GM12878 (cell line): Measurements from ENCODE around the gene KPTN. TPM values are rescaled to one million over a fixed set of nuclear protein-coding genes. Genes with fewer than 3 reads are reported as not detected.
A peak's percentile ranks its signal among the peaks of the same experiment; 100 is the strongest.

ENCODE experiments used
- ATAC-seq: fragments of 200-7000 bp; cut with Tn5 transposase; 3 replicates; pipeline ENCODE4 v1.9.1; 2020; ENCODE audit warnings: mild to moderate bottlenecking, moderate library complexity
- Bru-seq: library from RNA; stranded (reverse); fragments of 400-500 nt; gene quantifications from one replicate; lab custom pipeline; 2021; lab: Mats Ljungman, UMichigan
- BruChase-seq, 2 experiments: library from RNA; stranded (reverse); fragments of 400-500 nt; gene quantifications; one replicate each; lab custom pipeline; 2021; lab: Mats Ljungman, UMichigan
- BruUV-seq: library from RNA; stranded (reverse); fragments of 400-500 nt; replicated peaks from 2 replicates; lab custom pipeline; 2021; lab: Mats Ljungman, UMichigan
- CTCF ChIA-PET: fragments of 300-600 bp; sonication (Branson Sonifier 250); formaldehyde crosslinking; extraction: SDS; loops from one replicate; lab custom pipeline; 2021; ENCODE audit warnings: inconsistent platforms; lab: Yijun Ruan, JAX
- POLR2A ChIA-PET: fragments of 350-600 bp; formaldehyde crosslinking; extraction: SDS; loops from one replicate; lab custom pipeline; 2021; ENCODE audit warnings: inconsistent platforms; lab: Charles Lee
- RAD21 ChIA-PET: fragments of 300-600 bp; sonication (Branson Sonifier 250); formaldehyde crosslinking; loops from one replicate; lab custom pipeline; 2023; ENCODE audit warnings: antibody characterized with exemption; ENCODE audit not compliant: unreplicated experiment; lab: Charles Lee
- SMC1A ChIA-PET: fragments of 300-600 bp; sonication (Branson Sonifier 250); formaldehyde crosslinking; loops from one replicate; lab custom pipeline; 2023; ENCODE audit not compliant: unreplicated experiment, uncharacterized antibody; lab: Charles Lee
- DNase-seq: peaks from one replicate; pipeline ENCODE4 v3.0.0-alpha.2; 2011; ENCODE audit warnings: low read depth, low spot score
- FAIRE-seq: peaks from 3 replicates; lab custom pipeline; 2011; peaks lifted over from hg19 to GRCh38; lab: Jason Lieb, UNC
- H2AFZ ChIP-seq: 2 replicates; pipeline ENCODE4 v1.6.0; 2011; ENCODE audit warnings: low read depth, low read length, control low read depth; ENCODE audit not compliant: control insufficient read depth
- H3K27ac ChIP-seq: 2 replicates; pipeline ENCODE4 v1.5.1; 2011; ENCODE audit warnings: control low read depth; ENCODE audit not compliant: control insufficient read depth, insufficient read depth
- H3K27me3 ChIP-seq, 2 experiments: replicated peaks in 1 of 2; 2 replicates each; pipeline versions ENCODE4 v1.6.0 to v1.6.1; 2011; ENCODE audit warnings: low read length in 1 of 2; ENCODE audit not compliant: control insufficient read depth in 2 of 2, insufficient read depth in 2 of 2
- H3K36me3 ChIP-seq, 2 experiments: 2 replicates each; pipeline ENCODE4 v1.5.1; 2011; ENCODE audit warnings: low read length in 1 of 2; ENCODE audit not compliant: control insufficient read depth in 2 of 2, insufficient read depth in 2 of 2
- H3K4me1 ChIP-seq: 2 replicates; pipeline ENCODE4 v1.6.1; 2011; ENCODE audit warnings: mild to moderate bottlenecking, low read length, moderate library complexity, mixed read lengths; ENCODE audit not compliant: control insufficient read depth, insufficient read depth
- H3K4me2 ChIP-seq: 2 replicates; pipeline ENCODE4 v1.6.0; 2011; ENCODE audit warnings: control low read depth; ENCODE audit not compliant: control insufficient read depth, insufficient read depth
- H3K4me3 ChIP-seq: fragments of 200-600 bp; sonication (generic); 2 replicates; pipeline ENCODE4 v1.5.1; 2016
- H3K79me2 ChIP-seq: 2 replicates; pipeline ENCODE4 v1.6.0; 2011; ENCODE audit warnings: low read length; ENCODE audit not compliant: control insufficient read depth, insufficient read depth
- H3K9ac ChIP-seq: 2 replicates; pipeline ENCODE4 v1.8.0; 2011; ENCODE audit warnings: low read length, control low read depth, mixed read lengths; ENCODE audit not compliant: control insufficient read depth, insufficient read depth
- H3K9me3 ChIP-seq: replicated peaks from 3 replicates; pipeline ENCODE4 v1.5.1; 2011; ENCODE audit warnings: mild to moderate bottlenecking, low read length; ENCODE audit not compliant: control insufficient read depth, insufficient read depth
- H4K20me1 ChIP-seq: 2 replicates; pipeline ENCODE4 v1.6.0; 2011; ENCODE audit not compliant: control insufficient read depth, insufficient read depth
- CBFB ChIP-seq: IDR thresholded peaks from 2 replicates; pipeline ENCODE4 v1.6.1; 2016; ENCODE audit warnings: antibody characterized with exemption, low read depth
- CBX3 ChIP-seq: fragments of 200-600 bp; sonication (generic); IDR thresholded peaks from 2 replicates; pipeline ENCODE4 v1.6.1; 2016; ENCODE audit warnings: low read depth, borderline replicate concordance
- EED ChIP-seq: sonication (generic); IDR thresholded peaks from 2 replicates; pipeline ENCODE4 v1.6.1; 2016; ENCODE audit warnings: antibody characterized with exemption, low read depth
- FOS ChIP-seq: IDR thresholded peaks from 3 replicates; pipeline ENCODE4 v1.6.1; 2011; ENCODE audit warnings: borderline replicate concordance; ENCODE audit not compliant: insufficient read length; ENCODE audit errors: extremely low read depth
- IKZF2 ChIP-seq, 2 experiments: fragments of 450-650 bp; IDR thresholded peaks; 2 replicates each; pipeline ENCODE4 v1.6.1; 2017; ENCODE audit warnings: mild to moderate bottlenecking in 2 of 2, moderate library complexity in 2 of 2
- NBN ChIP-seq: fragments of 450-650 bp; IDR thresholded peaks from 2 replicates; pipeline ENCODE4 v1.6.1; 2016
- POLR2AphosphoS5 ChIP-seq: IDR thresholded peaks from 2 replicates; pipeline ENCODE4 v1.6.1; 2011; ENCODE audit warnings: mild to moderate bottlenecking, low read length, inconsistent platforms
- STAT1 ChIP-seq: fragments of 450-650 bp; conservative IDR thresholded peaks from 2 replicates; pipeline ENCODE4 v1.6.1; 2014; ENCODE audit warnings: antibody characterized with exemption, mild to moderate bottlenecking
- TARDBP ChIP-seq: IDR thresholded peaks from 2 replicates; pipeline ENCODE4 v1.6.1; 2016; ENCODE audit warnings: borderline replicate concordance
- WRNIP1 ChIP-seq: IDR thresholded peaks from 2 replicates; pipeline ENCODE4 v1.6.1; 2011; ENCODE audit warnings: low read depth, low read length, improper control_type of control experiment, borderline replicate concordance
- YBX1 ChIP-seq: fragments of 450-650 bp; IDR thresholded peaks from 2 replicates; pipeline ENCODE4 v1.6.1; 2016; ENCODE audit warnings: antibody characterized with exemption
- ZNF207 ChIP-seq: fragments of 450-650 bp; IDR thresholded peaks from 2 replicates; pipeline ENCODE4 v1.6.1; 2014; ENCODE audit warnings: antibody characterized with exemption, mild to moderate bottlenecking, borderline replicate concordance
- WGBS: methylation state at CpG from one replicate; pipeline ENCODE4 v1.1.6; 2016; ENCODE audit warnings: low lambda C conversion rate; ENCODE audit not compliant: insufficient replicate concordance, insufficient coverage; ENCODE audit errors: missing lambda C conversion rate; 5-methylcytosine and 5-hydroxymethylcytosine counted together
- in situ Hi-C: fragments of 300-500 bp; cut with MboI; formaldehyde crosslinking; loops from 9 replicates; pipeline ENCODE4 v1.14.3; 2018; ENCODE audit warnings: mixed read lengths
- intact Hi-C: fragments of 100-400 bp; cut with micrococcal nuclease; formaldehyde crosslinking; loops from one replicate; pipeline ENCODE4 v1.14.2; 2022; ENCODE audit not compliant: unreplicated experiment
- long read RNA-seq, 2 experiments: library from polyadenylated mRNA; unstranded; transcript quantifications; one replicate each; pipeline ENCODE4 v2.0.0, GENCODE V29; 2019 to 2020
- polyA minus RNA-seq, 3 experiments: library from RNA; depleted of rRNA, polyadenylated mRNA; stranded (reverse); fragments of >200 nt; gene quantifications; 2 replicates each; pipeline ENCODE4 v1.2.3, GENCODE V29; 2011
- polyA plus RNA-seq, 11 experiments: library from polyadenylated mRNA; depleted of rRNA in 4 of 11; unstranded in 6 of 11; stranded (reverse) in 5 of 11; fragments of >200 nt; fragmentation: Nextera tagmentation in 4 of 11; fragmentation: Illumina TruSeq in 1 of 11; extraction: Ambion mirVana in 4 of 11; extraction: Trizol in 1 of 11; gene quantifications; 1 replicate in 1 of 11; 2 replicates in 10 of 11; pipeline versions ENCODE4 v1.2.1 to v1.2.3, GENCODE V29; 2011 to 2016; ENCODE audit warnings: inconsistent platforms in 2 of 11, missing spikeins in 2 of 11, low read depth in 1 of 11
- total RNA-seq, 4 experiments: library from RNA; depleted of rRNA in 3 of 4; stranded (reverse); fragments of >200 nt in 3 of 4; fragmentation: Illumina TruSeq in 1 of 4; extraction: Trizol in 1 of 4; gene quantifications; 2 replicates each; pipeline versions ENCODE4 v1.2.1 to v1.2.3, GENCODE V29; 2013 to 2021
- TF ChIP-seq, protein P1 (sequence below): IDR thresholded peaks from 2 replicates; pipeline ENCODE4 v1.6.1; 2012; ENCODE audit warnings: mild to moderate bottlenecking, low read depth, low read length
- TF ChIP-seq, protein P2 (sequence below): IDR thresholded peaks from 2 replicates; pipeline ENCODE4 v1.6.1; 2011; ENCODE audit warnings: mild to moderate bottlenecking, low read depth, low read length, moderate library complexity; ENCODE audit not compliant: insufficient replicate concordance

Gene KPTN
- 1.7 and 2.0 TPM in 2 replicates for total RNA-seq (2013; cell fraction: nucleolus; rRNA removed)
- total RNA-seq (2014; rRNA removed) (5.4 and 5.6 TPM in 2 replicates), total RNA-seq (2014; rRNA removed; fragmentation: Illumina TruSeq; extraction: Trizol) (3.4 and 4.2 TPM in 2 replicates), total RNA-seq (2021) (9.2 and 10.6 TPM in 2 replicates), polyA plus RNA-seq (2011; rRNA removed) (1.9 and 5.1 TPM in 2 replicates), polyA plus RNA-seq (2014; fragmentation: Illumina TruSeq; extraction: Trizol) (6.6 and 6.7 TPM in 2 replicates), polyA plus RNA-seq (2014; fragmentation: Nextera tagmentation; extraction: Ambion mirVana) (1 to 10 TPM in 1 of 2 experiments, under 1 TPM in 1; 0.60 to 2.1 TPM), polyA plus RNA-seq (2014; rRNA removed) (7.4 and 8.7 TPM in 2 replicates), polyA plus RNA-seq (2016; fragmentation: Nextera tagmentation; extraction: Ambion mirVana) (10 to 100 TPM in 1 of 2 experiments, 1 to 10 TPM in 1; 10.0 to 10.1 TPM), polyA minus RNA-seq (2011; rRNA and poly(A)+ RNA removed) (2.4 and 2.8 TPM in 2 replicates), Bru-seq, nascent RNA (percentile 42 among the genes with signal in this experiment), BruChase-seq, experiment 1, labeled RNA remaining after a 6-hour chase (percentile 50 among the genes with signal in this experiment), BruChase-seq, experiment 2, labeled RNA remaining after a 2-hour chase (percentile 46 among the genes with signal in this experiment)
- 5.3 TPM for polyA plus RNA-seq (2011; ENCODE audit: low read depth)
- polyA plus RNA-seq (2011; cell fraction: cytosol; rRNA removed): 5.7 and 6.3 TPM in 2 replicates
- 20.2 and 22.2 TPM in 2 replicates for polyA plus RNA-seq (2011; cell fraction: nucleus; rRNA removed)
- 5.7 and 6.7 TPM in 2 replicates for polyA plus RNA-seq (2012)
- 2.0 and 4.6 TPM in 2 replicates for polyA minus RNA-seq (2011; cell fraction: cytosol; rRNA and poly(A)+ RNA removed)
- 1.1 and 2.6 TPM in 2 replicates for polyA minus RNA-seq (2011; cell fraction: nucleus; rRNA and poly(A)+ RNA removed)
- long read RNA-seq, experiment 1, partial matches to known transcripts: 1 of 3 reads
- long read RNA-seq, experiment 1, other reads (novel, unspliced or antisense): 0 of 3 reads
- long read RNA-seq, experiment 2, partial matches to known transcripts: 0 of 1 reads
- long read RNA-seq, experiment 2, other reads (novel, unspliced or antisense): 1 of 1 reads

DNA sequence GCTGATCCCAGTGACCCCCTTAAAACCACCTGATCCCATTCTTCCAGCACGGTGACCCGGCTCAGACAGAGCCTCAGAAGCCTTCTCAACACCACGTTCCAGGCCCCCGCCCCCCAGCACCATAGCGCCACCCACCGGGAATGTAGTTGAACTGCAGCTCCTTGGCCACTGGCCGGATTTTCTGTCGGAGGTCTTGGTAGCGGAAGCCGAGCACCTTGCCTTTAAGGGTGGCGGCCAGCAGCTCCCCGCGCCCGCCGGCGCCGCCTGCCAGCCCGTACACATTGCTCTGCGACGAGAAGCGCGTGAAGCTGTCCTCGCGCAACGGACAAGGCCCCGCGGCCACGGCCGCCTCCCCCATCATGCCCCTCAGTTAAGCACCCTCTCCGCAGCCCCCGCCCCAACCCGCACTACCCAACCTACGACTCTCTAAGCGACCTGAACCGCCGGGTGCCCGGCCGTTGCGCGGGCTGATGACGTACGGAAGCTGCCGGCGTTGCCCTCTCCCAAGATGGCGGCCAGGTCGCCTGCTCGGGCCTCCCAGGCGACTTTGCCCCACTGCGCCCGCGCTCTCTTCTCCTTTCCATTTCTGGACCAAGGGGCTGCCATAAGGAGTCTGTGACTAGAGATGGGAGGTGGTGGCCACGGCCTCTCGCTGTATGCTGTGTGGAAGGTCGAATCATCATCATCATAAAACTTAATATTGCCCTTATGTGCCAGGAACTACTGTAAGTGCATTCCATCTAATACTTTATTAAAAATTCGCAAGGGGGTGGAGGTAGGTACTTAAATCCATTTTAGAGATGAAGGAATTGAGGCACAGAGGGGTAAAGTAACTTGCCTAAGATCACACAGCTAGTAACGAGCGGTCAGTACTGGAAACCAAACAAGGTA is at the start of gene KPTN:
Gene KPTN, minus strand, starts transcription at position 420 of the 891 bp plus-strand sequence. Its CDS starts 59 bp downstream, at position 361.
- ATAC-seq: peak; percentile 88
- ChIA-PET POLR2A (interaction anchor here (0.6 to 2.5 kb wide), 4 partner anchors 32 to 1134 kb away, joined by 3 to 12 read pairs (median 3); no protein-coding TSS in a partner anchor), CTCF (interaction anchor here (0.7 to 3.5 kb wide), 22 partner anchors 19 to 311 kb away, joined by 3 to 34 read pairs (median 4); partner anchors contain the start of genes DHX34 and NAPA), RAD21 (interaction anchor here (0.7 to 1.8 kb wide), 6 partner anchors 31 to 1156 kb away, joined by 3 to 14 read pairs (median 4); partner anchors contain the start of gene NAPA), SMC1A (interaction anchor here (0.8 to 3.1 kb wide), 8 partner anchors 27 to 223 kb away, joined by 3 to 16 read pairs (median 4); partner anchors contain the start of gene NAPA)
- Histone ChIP-seq H4K20me1 (no peaks in the 10 kb centered on the region), H3K4me1 (peaks cover 35% of the 10 kb centered on the region), H2AFZ (peak within 1 kb of the TSS; percentile 98), H3K27ac (peak within 1 kb of the TSS; percentile 89), H3K27me3 (no peaks in the 10 kb centered on the region), H3K79me2 (peaks cover 12% of the 10 kb centered on the region), H3K4me2 (peak within 1 kb of the TSS; percentile 93), H3K4me3 (peak within 1 kb of the TSS; percentile 96), H3K36me3 (peaks cover 0 to 8% of the 10 kb centered on the region in 2 experiments; a peak in 2 of 4 replicates), H3K9ac (peak within 1 kb of the TSS; percentile 91), H3K9me3 (no peaks in the 10 kb centered on the region)
- BruUV-seq: TSS peak; percentile 96
- DNase-seq: peak; percentile 57
- intact Hi-C loops: loop anchor here (2.0 kb wide), 2 partner anchors 31 to 47 kb away; partner anchors contain the start of gene NAPA
- in situ Hi-C loops: no loop called here
- peak; percentile 84 for FAIRE-seq
- 1% methylated on average over 57 of the region's 57 CpGs for WGBS
- TF ChIP-seq STAT1 (peak; percentile 69), CBFB (no peak), POLR2AphosphoS5 (peak; percentile 82), IKZF2 (IDR thresholded peaks at IDR 0.05) (peak in 1 of 2 experiments; percentile 40; a peak in 1 of 4 replicates), WRNIP1 (no peak), NBN (peak; percentile 100), CBX3 (no peak), TARDBP (peak; percentile 92), EED (no peak), ZNF207 (peak; percentile 69; the same call in 1 of the 2 replicates), YBX1 (no peak), FOS (no peak)
- TF ChIP-seq, protein P1, sequence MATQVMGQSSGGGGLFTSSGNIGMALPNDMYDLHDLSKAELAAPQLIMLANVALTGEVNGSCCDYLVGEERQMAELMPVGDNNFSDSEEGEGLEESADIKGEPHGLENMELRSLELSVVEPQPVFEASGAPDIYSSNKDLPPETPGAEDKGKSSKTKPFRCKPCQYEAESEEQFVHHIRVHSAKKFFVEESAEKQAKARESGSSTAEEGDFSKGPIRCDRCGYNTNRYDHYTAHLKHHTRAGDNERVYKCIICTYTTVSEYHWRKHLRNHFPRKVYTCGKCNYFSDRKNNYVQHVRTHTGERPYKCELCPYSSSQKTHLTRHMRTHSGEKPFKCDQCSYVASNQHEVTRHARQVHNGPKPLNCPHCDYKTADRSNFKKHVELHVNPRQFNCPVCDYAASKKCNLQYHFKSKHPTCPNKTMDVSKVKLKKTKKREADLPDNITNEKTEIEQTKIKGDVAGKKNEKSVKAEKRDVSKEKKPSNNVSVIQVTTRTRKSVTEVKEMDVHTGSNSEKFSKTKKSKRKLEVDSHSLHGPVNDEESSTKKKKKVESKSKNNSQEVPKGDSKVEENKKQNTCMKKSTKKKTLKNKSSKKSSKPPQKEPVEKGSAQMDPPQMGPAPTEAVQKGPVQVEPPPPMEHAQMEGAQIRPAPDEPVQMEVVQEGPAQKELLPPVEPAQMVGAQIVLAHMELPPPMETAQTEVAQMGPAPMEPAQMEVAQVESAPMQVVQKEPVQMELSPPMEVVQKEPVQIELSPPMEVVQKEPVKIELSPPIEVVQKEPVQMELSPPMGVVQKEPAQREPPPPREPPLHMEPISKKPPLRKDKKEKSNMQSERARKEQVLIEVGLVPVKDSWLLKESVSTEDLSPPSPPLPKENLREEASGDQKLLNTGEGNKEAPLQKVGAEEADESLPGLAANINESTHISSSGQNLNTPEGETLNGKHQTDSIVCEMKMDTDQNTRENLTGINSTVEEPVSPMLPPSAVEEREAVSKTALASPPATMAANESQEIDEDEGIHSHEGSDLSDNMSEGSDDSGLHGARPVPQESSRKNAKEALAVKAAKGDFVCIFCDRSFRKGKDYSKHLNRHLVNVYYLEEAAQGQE: no peak
- TF ChIP-seq, protein P2, sequence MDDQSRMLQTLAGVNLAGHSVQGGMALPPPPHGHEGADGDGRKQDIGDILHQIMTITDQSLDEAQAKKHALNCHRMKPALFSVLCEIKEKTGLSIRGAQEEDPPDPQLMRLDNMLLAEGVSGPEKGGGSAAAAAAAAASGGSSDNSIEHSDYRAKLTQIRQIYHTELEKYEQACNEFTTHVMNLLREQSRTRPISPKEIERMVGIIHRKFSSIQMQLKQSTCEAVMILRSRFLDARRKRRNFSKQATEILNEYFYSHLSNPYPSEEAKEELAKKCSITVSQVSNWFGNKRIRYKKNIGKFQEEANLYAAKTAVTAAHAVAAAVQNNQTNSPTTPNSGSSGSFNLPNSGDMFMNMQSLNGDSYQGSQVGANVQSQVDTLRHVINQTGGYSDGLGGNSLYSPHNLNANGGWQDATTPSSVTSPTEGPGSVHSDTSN: no peak
